GM18951 (cell line): ENCODE results near the gene WBP1L.
"Not testable (repeated sequence)": the region's sequence is repeated elsewhere in the genome, so short reads cannot be mapped to it uniquely, and the experiment has no call there.

ENCODE experiments used
- POLR2A ChIP-seq: IDR thresholded peaks from 4 replicates; pipeline ENCODE4 v1.6.1; 2011; ENCODE audit warnings: mild to moderate bottlenecking; ENCODE audit not compliant: insufficient read length, insufficient read depth; ENCODE audit errors: extremely low read depth
- in situ Hi-C: fragments of 300-500 bp; cut with MboI; formaldehyde crosslinking; loops from one replicate; pipeline ENCODE4 v1.12.0; 2022; ENCODE audit warnings: low sequenced_read_pairs, mixed read lengths, inconsistent platforms; ENCODE audit not compliant: unreplicated experiment

The WBP1L gene

DNA sequence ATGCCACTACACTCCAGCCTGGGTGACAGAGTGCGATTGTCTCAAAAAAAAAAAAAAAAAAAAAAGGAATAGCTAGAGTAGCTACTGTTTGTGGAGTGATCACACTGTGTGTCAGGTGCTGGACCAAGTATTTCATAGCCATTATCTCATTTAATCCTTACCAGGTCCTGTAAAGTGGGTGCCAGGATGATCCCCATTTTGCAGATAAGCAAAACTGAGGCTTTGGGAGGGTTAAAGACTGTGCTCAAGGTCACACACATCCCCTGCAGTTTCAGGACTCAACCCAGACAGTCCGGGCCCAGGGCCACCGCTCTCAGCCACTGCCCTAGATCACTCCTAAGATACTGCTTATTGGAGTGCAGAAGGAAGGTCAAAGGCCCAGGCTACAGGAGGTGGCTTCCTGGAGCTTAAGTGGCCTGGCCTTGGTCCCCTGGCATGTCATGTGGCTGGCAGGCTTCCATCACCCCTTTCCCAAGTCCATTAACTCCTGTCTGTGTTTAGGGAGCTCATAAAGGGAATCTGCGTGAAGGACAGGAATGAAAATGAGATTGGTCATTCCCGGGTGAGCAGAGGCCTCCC is 12.4 kb upstream of the WBP1L start:
- in situ Hi-C loops: no loop called here
- TF ChIP-seq POLR2A: no peak

GRCh38 chr10:102732661-102733060 is 11.1 kb upstream of the WBP1L start:
- in situ Hi-C loops: no loop called here
- no peak for TF ChIP-seq POLR2A

GRCh38 chr10:102735065-102735562 is 8.6 kb upstream of the WBP1L start:
- TF ChIP-seq POLR2A: no peak
- in situ Hi-C loops: no loop called here

GRCh38 chr10:102738692-102739121 is 5.0 kb upstream of the WBP1L start:
- TF ChIP-seq POLR2A: no peak
- in situ Hi-C loops: no loop called here

GRCh38 chr10:102740229-102740628 is 3.5 kb upstream of the WBP1L start:
- in situ Hi-C loops: no loop called here
- TF ChIP-seq POLR2A: no peak

GRCh38 chr10:102741726-102742237 is 2.0 kb upstream of the WBP1L start:
- no peak for TF ChIP-seq POLR2A
- in situ Hi-C loops: no loop called here

DNA sequence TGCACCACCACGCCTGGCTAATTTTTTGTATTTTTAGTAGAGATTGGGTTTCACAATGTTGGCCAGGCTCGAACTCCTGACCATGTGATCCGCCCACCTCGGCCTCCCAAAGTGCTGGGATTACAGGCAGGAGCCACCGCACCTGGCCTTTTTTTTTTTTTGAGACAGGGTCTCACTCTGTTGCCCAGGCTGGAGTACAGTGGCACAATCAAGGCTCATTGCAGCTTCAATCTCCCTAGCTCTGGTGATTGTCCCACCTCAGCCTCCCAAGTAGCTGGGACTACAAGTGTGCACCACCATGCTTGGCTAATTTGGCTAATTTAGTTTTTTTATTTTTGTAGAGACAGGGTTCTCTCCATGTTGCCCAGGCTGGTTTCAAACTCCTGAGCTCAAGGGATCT is 1.4 kb upstream of the WBP1L start:
- in situ Hi-C loops: not testable (repeated sequence)

- in situ Hi-C loops: no loop called here
These were observed 615 bp upstream of the WBP1L start for GRCh38 chr10:102743078-102743587.

GRCh38 chr10:102744374-102745051 is 765 bp downstream of the WBP1L start:
- TF ChIP-seq POLR2A: no peak
- in situ Hi-C loops: no loop called here

More at GRCh38 chr10:102743078-102743587, 615 bp upstream of the WBP1L start:
- TF ChIP-seq POLR2A: no peak

GRCh38 chr10:102745157-102745556 is 1.4 kb downstream of the WBP1L start:
- TF ChIP-seq POLR2A: no peak
- in situ Hi-C loops: no loop called here

- TF ChIP-seq POLR2A: no peak
- in situ Hi-C loops: no loop called here
These were observed 8.7 kb downstream of the WBP1L start for GRCh38 chr10:102752266-102752930.

GRCh38 chr10:102752934-102753664 is 9.4 kb downstream of the WBP1L start:
- TF ChIP-seq POLR2A: no peak
- in situ Hi-C loops: no loop called here

DNA sequence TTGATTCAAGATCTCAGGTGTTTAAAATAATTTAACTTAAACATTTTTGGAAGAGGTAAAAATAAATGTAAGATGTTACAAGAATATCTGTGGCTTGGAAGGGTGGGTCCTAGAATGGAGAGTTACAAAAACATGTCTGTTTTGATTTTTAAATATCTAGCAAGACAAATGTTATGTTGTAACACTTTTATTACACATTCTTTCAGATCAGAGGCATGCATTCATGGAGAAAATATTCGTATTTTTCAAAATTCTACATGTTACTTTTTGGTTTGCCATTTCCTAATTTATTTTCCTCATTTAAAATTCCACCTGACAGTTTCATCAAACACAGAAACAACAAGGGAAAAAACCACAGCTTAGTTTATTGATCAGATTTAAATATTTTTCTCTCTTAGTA is 10.0 kb downstream of the WBP1L start:
- no peak for TF ChIP-seq POLR2A
- in situ Hi-C loops: no loop called here
